ENCODE data around the gene FHAD1. TPM values are rescaled to one million over a fixed set of nuclear protein-coding genes. Genes with fewer than 3 reads are reported as not detected.

Gene FHAD1
- total RNA-seq, 1 experiment from 2014 or later = 0.06 TPM

GRCh38 chr1:15325375-15326085, 78.5 kb downstream of the FHAD1 start:
- no peak for DNase-seq (ENCODE audit: low read depth)

GRCh38 chr1:15326691-15327588, 79.9 kb downstream of the FHAD1 start:
- DNase-seq (ENCODE audit: low read depth) = peak; percentile 38

GRCh38 chr1:15328351-15329103, 81.5 kb downstream of the FHAD1 start:
- no peak for DNase-seq (ENCODE audit: low read depth)

GRCh38 chr1:15329104-15329820, 82.2 kb downstream of the FHAD1 start:
- peak; percentile 37 for DNase-seq (ENCODE audit: low read depth)

GRCh38 chr1:15330028-15330427, 83.0 kb downstream of the FHAD1 start:
- DNase-seq (ENCODE audit: low read depth) = no peak

GRCh38 chr1:15331180-15331579, 84.2 kb downstream of the FHAD1 start:
- DNase-seq (ENCODE audit: low read depth) = no peak

- no peak for DNase-seq (ENCODE audit: low read depth)
These were observed 84.7 kb downstream of the FHAD1 start for GRCh38 chr1:15331734-15332133.

GRCh38 chr1:15332525-15332924, 85.5 kb downstream of the FHAD1 start:
- DNase-seq (ENCODE audit: low read depth) = no peak

GRCh38 chr1:15332952-15333715, 86.1 kb downstream of the FHAD1 start:
- DNase-seq (ENCODE audit: low read depth) = no peak

GRCh38 chr1:15334995-15335394, 88.0 kb downstream of the FHAD1 start:
- no peak for DNase-seq (ENCODE audit: low read depth)

- DNase-seq (ENCODE audit: low read depth) = no peak
These were observed 89.8 kb downstream of the FHAD1 start for GRCh38 chr1:15336866-15337265.

- peak; percentile 82 for DNase-seq (ENCODE audit: low read depth)
These were observed 90.8 kb downstream of the FHAD1 start for GRCh38 chr1:15337656-15338402.

GRCh38 chr1:15339570-15339969, 92.5 kb downstream of the FHAD1 start:
- DNase-seq (ENCODE audit: low read depth) = no peak

GRCh38 chr1:15341228-15341627, 94.2 kb downstream of the FHAD1 start:
- no peak for DNase-seq (ENCODE audit: low read depth)

GRCh38 chr1:15341634-15342407, 94.8 kb downstream of the FHAD1 start:
- DNase-seq (ENCODE audit: low read depth) = peak; percentile 31

GRCh38 chr1:15342408-15342967, 95.5 kb downstream of the FHAD1 start:
- no peak for DNase-seq (ENCODE audit: low read depth)

- DNase-seq (ENCODE audit: low read depth) = no peak
These were observed 96.1 kb downstream of the FHAD1 start for GRCh38 chr1:15343099-15343498.

- peak; percentile 25 for DNase-seq (ENCODE audit: low read depth)
These were observed 96.7 kb downstream of the FHAD1 start for GRCh38 chr1:15343729-15344128.

- DNase-seq (ENCODE audit: low read depth) = no peak
These were observed 97.4 kb downstream of the FHAD1 start for GRCh38 chr1:15344380-15344779.

All from LHCN-M2 (cell line).